IPS-NIHi7 (cell line): ENCODE data around the gene NINJ2.

Source experiments
- DNase-seq: peaks from one replicate; pipeline ENCODE4 v3.0.0; 2012; ENCODE audit warnings: mixed read lengths; ENCODE audit errors: extremely low spot score

The NINJ2 gene

DNA sequence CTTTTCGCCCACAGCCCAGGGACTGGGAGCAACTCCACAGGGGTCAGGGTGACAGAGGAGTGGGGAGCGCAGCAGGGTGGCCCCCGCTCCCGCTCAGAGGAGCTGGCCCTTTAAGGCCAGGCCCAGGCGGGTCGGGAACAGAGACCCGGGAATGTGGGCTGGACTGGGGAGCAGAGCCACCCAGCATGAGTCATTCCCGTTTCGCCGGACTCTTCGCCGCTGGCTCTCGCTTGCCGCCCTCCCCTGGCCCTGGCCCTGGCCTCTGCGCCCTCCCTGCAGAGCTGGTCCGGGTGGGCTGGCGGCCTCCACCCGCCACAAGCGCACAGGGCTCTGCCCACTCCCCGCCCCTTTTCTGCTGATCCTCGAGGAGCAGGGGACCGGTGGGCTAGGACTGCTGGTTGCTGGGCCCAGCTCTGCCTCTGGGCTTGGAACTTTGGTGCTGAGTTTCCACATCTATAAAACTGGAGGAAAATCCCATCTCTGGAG, 92.8 kb downstream of the NINJ2 start:
- DNase-seq = peak; percentile 92

DNA sequence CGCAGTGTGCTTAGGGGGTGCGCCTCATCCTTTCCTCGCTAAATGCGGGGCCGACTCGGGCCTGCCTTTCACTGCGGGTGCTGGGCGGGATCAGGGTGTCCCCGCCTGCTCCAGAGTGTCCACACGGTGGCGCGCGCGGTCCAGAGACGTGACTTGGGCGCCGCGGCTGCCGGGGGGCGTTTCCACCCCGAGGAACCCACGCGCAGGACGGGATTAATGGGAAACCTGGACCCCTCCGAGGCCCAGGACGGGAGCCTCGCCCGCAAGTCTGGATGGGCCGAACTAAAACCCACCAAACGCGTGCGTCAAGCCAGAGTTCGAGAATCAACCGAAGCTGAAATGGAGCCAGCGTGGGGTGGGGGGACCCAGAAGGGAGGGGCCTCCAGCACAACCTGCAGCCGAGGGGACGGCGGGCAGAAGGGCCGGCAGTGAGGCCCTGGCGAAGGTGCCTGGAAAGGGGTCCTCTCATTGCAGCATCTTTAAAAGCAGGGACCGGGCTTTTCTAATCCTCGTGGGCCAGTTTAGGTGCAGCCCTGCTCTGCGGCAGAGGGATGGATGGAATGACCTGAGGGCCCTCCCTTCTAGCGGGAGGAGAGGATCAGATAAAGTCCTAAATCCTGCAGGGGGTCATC, 93.3 kb downstream of the NINJ2 start:
- peak; percentile 95 for DNase-seq

DNA sequence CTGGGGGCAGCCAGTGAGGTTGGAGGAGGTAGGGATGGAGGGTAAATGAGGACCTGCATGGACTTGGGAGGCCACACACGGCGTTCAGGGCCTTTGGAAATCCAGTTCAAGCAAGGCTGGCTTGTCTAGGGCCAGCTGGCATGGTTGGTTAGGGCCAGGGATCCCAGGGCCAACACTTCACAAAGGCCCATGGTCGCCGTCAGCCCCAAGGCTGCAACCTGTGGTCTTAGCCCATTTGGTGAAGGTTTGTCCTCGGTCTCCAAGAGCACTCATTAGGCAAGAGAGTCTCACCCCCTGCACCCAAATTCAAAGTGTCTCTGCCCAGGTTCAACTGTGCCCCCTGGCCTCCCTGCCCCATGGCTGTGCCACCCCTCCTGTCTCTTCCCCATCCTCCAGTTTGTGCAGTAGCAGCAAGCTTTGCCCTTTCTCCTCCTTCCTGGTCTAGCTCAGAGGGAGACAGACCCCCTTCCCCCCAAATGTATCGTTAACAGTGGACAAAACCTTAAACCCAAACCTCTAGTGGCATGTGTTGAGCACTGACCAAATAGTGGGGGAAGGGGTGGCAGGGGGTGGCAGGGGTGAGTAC, 94.1 kb downstream of the NINJ2 start:
- no peak for DNase-seq

GRCh38 chr12:568486-568885, 94.8 kb downstream of the NINJ2 start:
- no peak for DNase-seq

- DNase-seq = no peak
Measured at GRCh38 chr12:565589-566105, 97.6 kb downstream of the NINJ2 start.

- DNase-seq = no peak
Measured at GRCh38 chr12:565161-565560, 98.1 kb downstream of the NINJ2 start.

- DNase-seq = no peak
Measured at GRCh38 chr12:563787-564298, 99.4 kb downstream of the NINJ2 start.

GRCh38 chr12:563250-563781, 99.9 kb downstream of the NINJ2 start:
- no peak for DNase-seq

GRCh38 chr12:562634-563033, 100.6 kb downstream of the NINJ2 start:
- DNase-seq = no peak

GRCh38 chr12:561908-562593, 101.2 kb downstream of the NINJ2 start:
- DNase-seq = no peak

DNA sequence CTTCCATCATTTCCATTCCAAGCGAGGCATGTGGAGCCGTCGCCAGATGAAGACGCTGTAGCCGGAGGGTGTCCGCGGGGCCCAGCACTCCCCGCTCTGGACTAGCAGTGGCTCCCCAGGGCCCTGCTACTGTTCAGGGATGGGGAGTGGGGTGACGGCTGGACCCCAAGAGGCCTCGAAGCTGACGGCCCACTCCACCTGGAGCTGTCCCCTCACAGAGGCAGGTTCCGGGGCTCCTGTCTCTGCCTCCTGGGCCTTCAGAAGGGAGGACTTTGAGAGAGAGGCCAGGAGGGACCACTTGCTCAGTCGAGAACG, 101.9 kb downstream of the NINJ2 start:
- no peak for DNase-seq

DNA sequence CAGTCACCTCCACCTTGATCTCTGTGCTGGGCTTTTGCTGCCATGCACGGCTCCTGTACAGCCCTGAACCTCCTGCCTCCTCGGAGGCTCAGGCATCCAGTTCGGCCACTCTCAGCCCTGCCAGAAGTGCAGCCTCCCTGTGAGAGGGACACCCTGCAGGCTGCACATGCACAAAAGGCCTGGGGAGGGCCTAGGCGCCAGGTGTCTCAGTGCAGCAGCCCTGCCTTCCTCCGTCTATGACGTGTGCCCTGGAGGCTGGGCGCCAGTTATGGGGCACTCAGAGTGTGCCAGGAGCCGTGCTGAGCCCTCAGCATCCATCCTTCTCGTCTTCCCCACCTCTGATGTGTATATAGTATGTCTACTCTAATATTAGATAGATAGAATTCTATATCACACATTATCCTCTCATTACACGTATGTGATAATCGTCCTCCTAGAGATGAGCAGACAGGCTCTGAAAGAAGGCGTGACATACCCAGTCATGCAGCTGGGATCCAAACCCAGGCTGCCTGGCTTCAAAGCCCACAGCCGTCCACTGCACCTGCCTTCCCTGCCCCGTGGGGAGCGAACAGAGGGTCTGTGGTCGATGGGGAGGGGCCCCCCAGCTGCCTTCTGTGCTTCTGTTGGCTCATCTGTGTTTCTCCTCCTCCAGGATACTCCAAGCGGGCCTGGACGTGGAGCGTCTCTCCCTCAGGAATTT, 102.4 kb downstream of the NINJ2 start:
- DNase-seq = no peak

DNA sequence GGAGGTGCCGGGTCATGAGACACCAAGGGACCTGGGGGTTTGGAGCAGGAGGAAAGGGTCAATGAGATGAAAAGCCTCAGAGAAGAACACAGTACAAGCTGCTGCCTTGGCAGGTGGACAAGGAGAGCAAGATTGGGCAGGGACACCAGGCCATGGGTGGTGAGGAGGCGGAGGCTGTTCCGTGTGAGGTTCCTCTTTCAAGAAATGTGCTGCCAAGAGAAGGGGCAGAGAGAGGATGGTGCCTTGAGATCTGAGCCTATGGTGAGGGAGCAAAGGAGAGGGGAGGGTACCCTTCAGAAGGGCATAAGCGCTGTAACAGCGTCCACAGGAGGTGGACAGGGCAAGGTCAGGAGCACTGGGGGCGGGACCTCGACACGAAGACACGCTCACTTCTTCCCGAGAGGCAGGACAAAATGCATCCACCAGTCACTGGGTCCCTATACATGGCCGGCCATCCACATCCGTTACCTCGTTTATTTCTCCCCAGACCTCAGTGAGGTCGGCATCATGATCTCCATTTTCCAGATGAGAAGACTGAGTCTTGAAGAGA, 103.3 kb downstream of the NINJ2 start:
- DNase-seq = no peak

DNA sequence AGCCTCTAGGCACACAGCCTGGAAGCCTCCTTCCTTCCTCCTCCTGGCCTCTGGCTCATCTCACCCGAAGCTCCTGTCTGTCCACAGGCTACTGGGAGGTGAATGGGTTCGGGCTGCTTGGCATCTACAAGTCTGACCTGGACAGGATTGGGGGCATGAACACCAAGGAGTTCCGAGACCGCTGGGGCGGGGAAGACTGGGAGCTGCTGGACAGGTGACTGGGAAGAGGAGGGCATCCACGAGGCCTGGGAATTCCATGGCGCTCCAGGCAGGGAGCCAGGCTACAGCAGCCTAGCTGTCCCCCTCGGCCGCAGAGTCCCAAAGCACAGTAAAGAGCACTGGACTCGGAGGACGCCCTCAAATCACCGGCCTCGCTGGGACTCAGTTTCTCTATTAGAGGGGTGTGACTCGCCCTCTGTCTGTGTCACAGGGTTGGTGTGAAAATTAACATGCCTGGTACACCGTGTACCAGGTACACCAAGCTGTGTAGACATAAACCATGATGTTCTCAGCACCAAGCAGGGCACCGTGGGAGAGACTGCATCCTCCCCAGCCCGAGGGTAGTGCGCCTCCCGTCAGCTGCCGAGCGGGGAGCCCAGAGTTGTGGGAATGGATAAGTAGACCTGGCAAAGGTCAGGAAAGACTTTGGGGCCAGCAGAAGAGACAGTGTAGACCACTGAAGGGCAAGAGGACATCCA, 103.9 kb downstream of the NINJ2 start:
- no peak for DNase-seq

GRCh38 chr12:558580-558979, 104.7 kb downstream of the NINJ2 start:
- no peak for DNase-seq

DNA sequence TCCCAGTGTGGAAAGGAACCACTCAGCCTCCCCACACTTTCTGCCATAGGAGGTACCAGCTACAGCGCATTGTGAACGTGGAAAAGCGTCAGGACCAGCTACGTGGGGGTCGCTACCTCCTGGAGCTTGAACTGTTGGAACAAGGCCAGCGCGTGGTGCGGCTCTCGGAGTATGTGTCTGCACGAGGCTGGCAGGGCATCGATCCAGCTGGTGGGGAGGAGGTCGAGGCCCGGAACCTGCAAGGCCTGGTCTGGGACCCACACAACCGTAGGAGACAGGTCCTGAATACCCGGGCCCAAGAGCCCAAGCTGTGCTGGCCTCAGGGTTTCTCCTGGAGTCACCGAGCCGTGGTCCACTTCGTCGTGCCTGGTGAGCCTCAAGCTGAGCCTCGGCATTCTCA, 106.7 kb downstream of the NINJ2 start:
- DNase-seq = no peak

DNA sequence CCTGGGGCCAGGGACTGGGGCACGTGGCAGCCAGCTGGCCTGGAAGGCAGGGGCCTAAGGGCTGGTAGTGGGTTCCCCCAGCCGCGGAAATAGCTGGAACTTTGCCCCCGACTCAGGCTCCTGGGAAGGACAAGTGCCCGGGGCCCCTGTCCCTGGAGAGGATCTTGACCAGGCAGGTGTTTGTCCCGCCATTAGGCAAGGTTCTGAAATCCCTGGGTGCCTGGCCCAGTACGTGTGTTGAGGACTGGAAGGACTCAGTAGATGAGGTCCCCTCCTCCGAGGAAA, 109.3 kb downstream of the NINJ2 start:
- no peak for DNase-seq

GRCh38 chr12:553216-554000, 109.8 kb downstream of the NINJ2 start:
- no peak for DNase-seq

- no peak for DNase-seq
Measured at GRCh38 chr12:552466-552865, 110.8 kb downstream of the NINJ2 start.

- no peak for DNase-seq
Measured at GRCh38 chr12:550473-551260, 112.6 kb downstream of the NINJ2 start.
